Right atrium auricular region (tissue), 2 donors: ENCODE results near the gene ZNF622. TPM values are rescaled to one million over a fixed set of nuclear protein-coding genes. Genes with fewer than 3 reads are reported as not detected.

ENCODE experiments used
- DNase-seq: peaks from one replicate; pipeline ENCODE4 v3.0.0-alpha.2; 2019; ENCODE audit warnings: low spot score
- H3K27ac ChIP-seq, 2 donors: fragments of 200-600 bp; sonication (generic); 1 replicate in 1 of 2; 2 replicates in 1 of 2; pipeline ENCODE4 v1.5.1; 2016 to 2019
- H3K27me3 ChIP-seq, 2 donors: fragments of 200-600 bp; sonication (generic); one replicate each; pipeline versions ENCODE4 v1.5.1 to v1.6.0; 2017 to 2019
- H3K36me3 ChIP-seq: fragments of 200-600 bp; sonication (generic); one replicate; pipeline ENCODE4 v1.5.1; 2016
- H3K4me1 ChIP-seq, 2 donors: fragments of 200-600 bp; sonication (generic); one replicate each; pipeline versions ENCODE4 v1.5.1 to v1.6.0; 2017 to 2019
- H3K4me3 ChIP-seq, 2 donors: fragments of 200-600 bp; sonication (generic); 1 replicate in 1 of 2; 2 replicates in 1 of 2; pipeline ENCODE4 v1.5.1; 2017 to 2019; ENCODE audit warnings: mild to moderate bottlenecking in 1 of 2, moderate library complexity in 1 of 2
- H3K9me3 ChIP-seq, 2 donors: fragments of 200-600 bp; sonication (generic); one replicate each; pipeline ENCODE4 v1.5.1; 2019
- total RNA-seq, 2 donors: library from RNA; depleted of rRNA; stranded (reverse); fragments of >200 nt; gene quantifications; one replicate each; pipeline ENCODE4 v1.1.0, GENCODE V29; 2016
- TF ChIP-seq, protein P1 (sequence below), 2 donors: fragments of 200-600 bp; sonication (generic); IDR thresholded peaks; one replicate each; pipeline ENCODE4 v1.5.1; 2019; ENCODE audit warnings: antibody characterized with exemption in 2 of 2

Gene ZNF622
- total RNA-seq, 2 donors from 2014 or later, result 36.7 to 54.9 TPM

- Histone ChIP-seq H3K36me3 (no peaks in the 10 kb centered on the region), H3K9me3 (no peaks in the 10 kb centered on the region), H3K27ac (no peak overlapping the region), H3K27me3 (no peaks in the 10 kb centered on the region), H3K4me3 (no peak overlapping the region), H3K4me1 (no peaks in the 10 kb centered on the region)
- TF ChIP-seq, protein P1, sequence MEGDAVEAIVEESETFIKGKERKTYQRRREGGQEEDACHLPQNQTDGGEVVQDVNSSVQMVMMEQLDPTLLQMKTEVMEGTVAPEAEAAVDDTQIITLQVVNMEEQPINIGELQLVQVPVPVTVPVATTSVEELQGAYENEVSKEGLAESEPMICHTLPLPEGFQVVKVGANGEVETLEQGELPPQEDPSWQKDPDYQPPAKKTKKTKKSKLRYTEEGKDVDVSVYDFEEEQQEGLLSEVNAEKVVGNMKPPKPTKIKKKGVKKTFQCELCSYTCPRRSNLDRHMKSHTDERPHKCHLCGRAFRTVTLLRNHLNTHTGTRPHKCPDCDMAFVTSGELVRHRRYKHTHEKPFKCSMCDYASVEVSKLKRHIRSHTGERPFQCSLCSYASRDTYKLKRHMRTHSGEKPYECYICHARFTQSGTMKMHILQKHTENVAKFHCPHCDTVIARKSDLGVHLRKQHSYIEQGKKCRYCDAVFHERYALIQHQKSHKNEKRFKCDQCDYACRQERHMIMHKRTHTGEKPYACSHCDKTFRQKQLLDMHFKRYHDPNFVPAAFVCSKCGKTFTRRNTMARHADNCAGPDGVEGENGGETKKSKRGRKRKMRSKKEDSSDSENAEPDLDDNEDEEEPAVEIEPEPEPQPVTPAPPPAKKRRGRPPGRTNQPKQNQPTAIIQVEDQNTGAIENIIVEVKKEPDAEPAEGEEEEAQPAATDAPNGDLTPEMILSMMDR (IDR thresholded peaks at IDR 0.05), result no peak
- no peak for DNase-seq
Measured at GRCh38 chr5:16411741-16412455, 53.7 kb downstream of the ZNF622 start.

- no peak overlapping the region for H3K4me3 ChIP-seq
- no peaks in the 10 kb centered on the region for H3K36me3 ChIP-seq
- no peak for DNase-seq
- H3K27ac ChIP-seq, result no peak overlapping the region
- TF ChIP-seq, protein P1 (IDR thresholded peaks at IDR 0.05), result no peak
- H3K9me3 ChIP-seq, result no peaks in the 10 kb centered on the region
- no peaks in the 10 kb centered on the region for H3K4me1 ChIP-seq
- no peaks in the 10 kb centered on the region for H3K27me3 ChIP-seq
Measured at GRCh38 chr5:16411235-16411634, 54.4 kb downstream of the ZNF622 start.

- Histone ChIP-seq H3K4me3 (no peak overlapping the region), H3K36me3 (no peaks in the 10 kb centered on the region)
Measured at GRCh38 chr5:16410338-16410737, 55.3 kb downstream of the ZNF622 start.

GRCh38 chr5:16406630-16407029, 59.0 kb downstream of the ZNF622 start:
- Histone ChIP-seq H3K27me3 (no peaks in the 10 kb centered on the region), H3K4me3 (no peak overlapping the region)

More at GRCh38 chr5:16410338-16410737, 55.3 kb downstream of the ZNF622 start:
- no peaks in the 10 kb centered on the region for H3K27me3 ChIP-seq
- no peak for DNase-seq
- TF ChIP-seq, protein P1 (IDR thresholded peaks at IDR 0.05), result no peak
- H3K4me1 ChIP-seq, result no peaks in the 10 kb centered on the region
- no peak overlapping the region for H3K27ac ChIP-seq
- no peaks in the 10 kb centered on the region for H3K9me3 ChIP-seq

DNA sequence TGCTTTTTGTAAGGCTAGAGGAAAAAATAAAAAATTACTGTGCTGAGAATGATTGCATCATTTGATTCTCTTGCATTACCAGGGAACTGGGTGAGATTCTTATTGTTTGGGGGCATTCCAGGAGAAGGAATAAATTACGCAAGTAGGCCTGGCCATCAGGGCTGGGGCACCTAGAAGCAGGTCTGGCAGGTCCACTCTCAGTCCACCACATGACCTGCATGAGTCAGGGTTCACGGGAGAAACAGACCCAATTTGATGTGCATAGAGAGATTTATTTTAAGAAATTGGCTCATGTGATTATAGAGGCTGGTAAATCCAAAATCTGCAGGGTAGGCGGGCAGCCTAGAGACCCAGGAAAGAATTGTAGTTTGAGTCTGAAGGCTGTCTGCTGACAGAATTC, 59.6 kb downstream of the ZNF622 start:
- Histone ChIP-seq H3K4me1 (no peaks in the 10 kb centered on the region), H3K9me3 (no peaks in the 10 kb centered on the region), H3K27ac (no peak overlapping the region), H3K36me3 (no peaks in the 10 kb centered on the region), H3K27me3 (no peaks in the 10 kb centered on the region), H3K4me3 (no peak overlapping the region)
- TF ChIP-seq, protein P1 (IDR thresholded peaks at IDR 0.05), result no peak
- no peak for DNase-seq

More at GRCh38 chr5:16406630-16407029, 59.0 kb downstream of the ZNF622 start:
- Histone ChIP-seq H3K36me3 (no peaks in the 10 kb centered on the region), H3K9me3 (no peaks in the 10 kb centered on the region), H3K4me1 (no peaks in the 10 kb centered on the region), H3K27ac (no peak overlapping the region)
- no peak for DNase-seq
- TF ChIP-seq, protein P1 (IDR thresholded peaks at IDR 0.05), result no peak

Other genes with a start within 250 kb of the ZNF622 start
- gene RETREG1, start 151.2 kb upstream of the ZNF622 start, total RNA-seq, result 100 to 1,000 TPM; 102 to 180 TPM